ENCODE data around the gene ME1. TPM values are rescaled to one million over a fixed set of nuclear protein-coding genes. Genes with fewer than 3 reads are reported as not detected.

The ME1 gene
- total RNA-seq, 1 donor from 2014 or later: 3.5 TPM

DNA sequence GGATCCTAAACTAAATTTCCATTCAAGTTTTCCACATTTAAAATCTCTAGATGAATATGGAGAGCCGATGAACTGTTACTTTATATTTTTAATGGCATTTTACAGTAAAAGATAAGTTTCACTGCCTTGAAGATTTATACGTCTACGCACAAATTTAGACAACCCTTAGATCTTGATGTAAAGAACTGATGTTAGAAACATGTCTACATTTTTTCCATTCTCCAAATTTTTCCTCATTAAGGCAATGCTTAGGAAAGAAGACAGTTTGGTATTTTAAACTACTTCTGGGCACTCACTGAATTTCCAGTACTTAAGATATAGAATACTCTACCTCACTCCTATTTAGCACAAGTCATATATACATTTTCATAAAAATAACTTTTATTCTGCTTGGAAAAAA is 45.4 kb downstream of the ME1 start:
- Mint-ChIP-seq H3K4me1 (ENCODE audit: low read depth, unreplicated experiment) (no peaks in the 10 kb centered on the region), H3K36me3 (ENCODE audit: unreplicated experiment) (no peaks in the 10 kb centered on the region), H3K27me3 (ENCODE audit: unreplicated experiment) (no peaks in the 10 kb centered on the region), H3K27ac (ENCODE audit: unreplicated experiment) (no peak overlapping the region), H3K9me3 (ENCODE audit: unreplicated experiment) (no peaks in the 10 kb centered on the region), H3K4me3 (ENCODE audit: unreplicated experiment) (no peak overlapping the region)
- DNase-seq: no peak
- TF ChIP-seq, protein P1, sequence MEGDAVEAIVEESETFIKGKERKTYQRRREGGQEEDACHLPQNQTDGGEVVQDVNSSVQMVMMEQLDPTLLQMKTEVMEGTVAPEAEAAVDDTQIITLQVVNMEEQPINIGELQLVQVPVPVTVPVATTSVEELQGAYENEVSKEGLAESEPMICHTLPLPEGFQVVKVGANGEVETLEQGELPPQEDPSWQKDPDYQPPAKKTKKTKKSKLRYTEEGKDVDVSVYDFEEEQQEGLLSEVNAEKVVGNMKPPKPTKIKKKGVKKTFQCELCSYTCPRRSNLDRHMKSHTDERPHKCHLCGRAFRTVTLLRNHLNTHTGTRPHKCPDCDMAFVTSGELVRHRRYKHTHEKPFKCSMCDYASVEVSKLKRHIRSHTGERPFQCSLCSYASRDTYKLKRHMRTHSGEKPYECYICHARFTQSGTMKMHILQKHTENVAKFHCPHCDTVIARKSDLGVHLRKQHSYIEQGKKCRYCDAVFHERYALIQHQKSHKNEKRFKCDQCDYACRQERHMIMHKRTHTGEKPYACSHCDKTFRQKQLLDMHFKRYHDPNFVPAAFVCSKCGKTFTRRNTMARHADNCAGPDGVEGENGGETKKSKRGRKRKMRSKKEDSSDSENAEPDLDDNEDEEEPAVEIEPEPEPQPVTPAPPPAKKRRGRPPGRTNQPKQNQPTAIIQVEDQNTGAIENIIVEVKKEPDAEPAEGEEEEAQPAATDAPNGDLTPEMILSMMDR (IDR thresholded peaks at IDR 0.05; ENCODE audit: partially characterized antibody, unreplicated experiment): no peak

DNA sequence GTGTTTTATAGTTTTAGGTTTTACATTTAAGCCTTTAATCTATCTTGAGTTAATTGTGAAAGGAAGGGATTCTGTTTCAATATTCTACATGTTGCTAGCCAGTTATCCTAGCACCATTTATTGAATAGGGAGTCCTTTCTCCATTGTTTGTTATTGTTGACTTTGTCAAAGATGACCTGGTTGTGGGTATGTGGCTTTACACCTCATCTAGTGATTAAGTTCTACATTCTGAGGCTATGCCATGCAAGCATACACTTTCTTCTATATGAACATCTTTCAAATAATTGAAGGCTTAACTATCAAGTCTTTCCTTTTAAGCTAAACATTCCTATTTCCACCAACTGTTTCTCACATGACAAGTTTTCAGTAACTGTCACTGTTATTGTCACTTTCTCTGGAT is 46.1 kb downstream of the ME1 start:
- Mint-ChIP-seq H3K4me3 (ENCODE audit: unreplicated experiment) (no peak overlapping the region), H3K27ac (ENCODE audit: unreplicated experiment) (no peak overlapping the region), H3K27me3 (ENCODE audit: unreplicated experiment) (no peaks in the 10 kb centered on the region), H3K4me1 (ENCODE audit: low read depth, unreplicated experiment) (no peaks in the 10 kb centered on the region), H3K36me3 (ENCODE audit: unreplicated experiment) (no peaks in the 10 kb centered on the region), H3K9me3 (ENCODE audit: unreplicated experiment) (no peaks in the 10 kb centered on the region)
- TF ChIP-seq, protein P1 (IDR thresholded peaks at IDR 0.05; ENCODE audit: partially characterized antibody, unreplicated experiment): no peak
- DNase-seq: no peak

DNA sequence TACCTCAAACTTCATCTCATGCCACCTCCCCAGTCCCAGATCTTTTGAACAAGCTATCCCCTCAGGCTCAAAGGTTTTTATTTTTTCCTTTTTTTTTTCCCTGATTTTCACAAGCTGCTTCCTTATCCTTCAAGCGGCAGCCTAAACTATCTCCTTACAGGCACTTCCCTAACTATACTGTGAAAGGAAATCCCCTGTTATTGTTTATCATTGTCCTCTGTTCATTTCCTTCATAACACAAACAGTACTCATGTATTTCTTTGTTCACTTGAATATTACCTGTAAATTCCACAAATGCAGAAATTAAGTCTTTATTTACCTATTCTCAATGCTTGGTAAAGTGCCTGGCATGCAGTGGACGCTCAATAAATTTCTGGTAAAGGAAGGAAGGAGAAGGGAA is 48.9 kb downstream of the ME1 start:
- Mint-ChIP-seq H3K27ac (ENCODE audit: unreplicated experiment) (no peak overlapping the region), H3K4me3 (ENCODE audit: unreplicated experiment) (no peak overlapping the region), H3K9me3 (ENCODE audit: unreplicated experiment) (no peaks in the 10 kb centered on the region), H3K27me3 (ENCODE audit: unreplicated experiment) (no peaks in the 10 kb centered on the region), H3K36me3 (ENCODE audit: unreplicated experiment) (no peaks in the 10 kb centered on the region), H3K4me1 (ENCODE audit: low read depth, unreplicated experiment) (no peaks in the 10 kb centered on the region)
- no peak for DNase-seq
- TF ChIP-seq, protein P1 (IDR thresholded peaks at IDR 0.05; ENCODE audit: partially characterized antibody, unreplicated experiment): no peak

DNA sequence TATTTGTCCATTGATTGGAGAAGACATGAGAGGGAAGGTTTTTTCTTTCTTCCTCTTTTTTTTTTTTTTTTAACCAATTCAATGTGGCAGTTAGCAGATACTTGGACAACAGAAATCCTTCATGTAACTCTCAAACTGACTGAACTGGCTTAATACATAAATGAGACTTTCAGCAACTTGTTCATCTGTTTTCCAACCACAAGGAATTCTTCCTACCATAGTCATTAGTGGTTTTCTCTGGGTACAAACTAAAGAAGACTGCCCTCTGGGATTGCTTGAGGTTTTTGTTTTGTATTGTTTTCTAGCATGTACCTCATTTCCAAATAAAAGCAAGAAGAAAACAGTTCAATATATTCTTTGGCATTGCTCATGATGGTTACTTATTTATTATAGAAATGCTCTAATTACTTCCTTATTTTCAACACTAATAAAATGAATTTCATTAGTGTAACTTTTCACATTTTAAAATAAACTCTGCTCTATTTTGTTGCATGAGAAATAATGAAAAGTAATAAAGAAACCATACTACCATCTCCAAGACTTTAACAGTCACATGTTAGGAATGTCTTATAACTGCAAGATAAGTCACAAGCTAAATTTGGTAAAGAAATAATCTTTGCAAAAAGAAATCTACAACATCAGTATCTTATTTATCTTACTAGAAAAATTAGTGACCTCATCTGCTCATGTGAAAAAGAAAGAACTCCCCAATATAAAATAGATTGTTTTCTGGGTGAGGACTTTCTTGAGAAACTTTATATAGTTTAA is 52.0 kb downstream of the ME1 start:
- H3K9me3 Mint-ChIP-seq (ENCODE audit: unreplicated experiment): no peaks in the 10 kb centered on the region
- no peaks in the 10 kb centered on the region for H3K36me3 Mint-ChIP-seq (ENCODE audit: unreplicated experiment)
- DNase-seq: no peak
- H3K27me3 Mint-ChIP-seq (ENCODE audit: unreplicated experiment): no peaks in the 10 kb centered on the region
- H3K4me1 Mint-ChIP-seq (ENCODE audit: low read depth, unreplicated experiment): no peaks in the 10 kb centered on the region
- TF ChIP-seq, protein P1 (IDR thresholded peaks at IDR 0.05; ENCODE audit: partially characterized antibody, unreplicated experiment): no peak
- no peak overlapping the region for H3K27ac Mint-ChIP-seq (ENCODE audit: unreplicated experiment)
- no peak overlapping the region for H3K4me3 Mint-ChIP-seq (ENCODE audit: unreplicated experiment)

DNA sequence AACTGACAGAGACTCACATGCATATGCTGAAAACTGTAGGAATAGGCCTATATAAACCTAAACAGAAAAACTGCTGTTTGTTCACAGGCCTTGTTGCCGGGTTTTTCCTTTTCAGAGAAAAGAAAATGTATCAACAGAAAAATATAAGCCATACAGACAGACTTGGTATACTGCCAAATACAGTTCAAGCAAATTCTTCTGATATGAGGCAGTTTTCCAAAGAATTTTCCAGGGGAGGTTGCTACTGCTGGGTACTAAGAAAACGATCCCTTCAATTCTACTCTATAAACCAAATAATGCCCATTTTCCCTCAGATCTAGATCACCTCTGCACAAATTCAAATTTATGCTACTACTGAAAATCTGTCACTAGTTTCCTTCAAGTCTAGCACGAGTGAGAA is 59.4 kb downstream of the ME1 start:
- peaks cover 2% of the 10 kb centered on the region for H3K9me3 Mint-ChIP-seq (ENCODE audit: unreplicated experiment)
- H3K27ac Mint-ChIP-seq (ENCODE audit: unreplicated experiment): no peak overlapping the region
- no peaks in the 10 kb centered on the region for H3K36me3 Mint-ChIP-seq (ENCODE audit: unreplicated experiment)
- DNase-seq: no peak
- TF ChIP-seq, protein P1 (IDR thresholded peaks at IDR 0.05; ENCODE audit: partially characterized antibody, unreplicated experiment): no peak
- no peaks in the 10 kb centered on the region for H3K4me1 Mint-ChIP-seq (ENCODE audit: low read depth, unreplicated experiment)
- H3K27me3 Mint-ChIP-seq (ENCODE audit: unreplicated experiment): no peaks in the 10 kb centered on the region
- no peak overlapping the region for H3K4me3 Mint-ChIP-seq (ENCODE audit: unreplicated experiment)
